Glomerular visceral epithelial cell (primary cell): ENCODE results near the gene IL34.
"Not testable (repeated sequence)": the region's sequence is repeated elsewhere in the genome, so short reads cannot be mapped to it uniquely, and the experiment has no call there.

Experiments
- DNase-seq: peaks from one replicate; pipeline ENCODE4 v3.0.0-alpha.2; 2016; ENCODE audit errors: extremely low spot score

The IL34 gene

GRCh38 chr16:70646260-70647241 lies at the start of gene IL34:
TSS of gene IL34 (plus strand) at chr16:70646559. CDS start at chr16:70646948, 389 bp downstream.
- no peak for DNase-seq

- no peak for DNase-seq
Observed at GRCh38 chr16:70597135-70597835, 49.1 kb upstream of the IL34 start.

- DNase-seq, result no peak
Observed at GRCh38 chr16:70598937-70599503, 47.3 kb upstream of the IL34 start.

- DNase-seq, result no peak
Observed at GRCh38 chr16:70600730-70601129, 45.6 kb upstream of the IL34 start.

GRCh38 chr16:70601576-70602575 lies 44.5 kb upstream of the IL34 start:
- no peak for DNase-seq

GRCh38 chr16:70602831-70603230 lies 43.5 kb upstream of the IL34 start:
- no peak for DNase-seq

- DNase-seq, result no peak
Observed at GRCh38 chr16:70604407-70605282, 41.7 kb upstream of the IL34 start.

- DNase-seq, result no peak
Observed at GRCh38 chr16:70605283-70605657, 41.1 kb upstream of the IL34 start.

GRCh38 chr16:70608521-70608920 lies 37.8 kb upstream of the IL34 start:
- DNase-seq, result no peak

GRCh38 chr16:70610273-70611223 lies 35.8 kb upstream of the IL34 start:
- no peak for DNase-seq

GRCh38 chr16:70611224-70611598 lies 35.1 kb upstream of the IL34 start:
- DNase-seq, result no peak

GRCh38 chr16:70611785-70612303 lies 34.5 kb upstream of the IL34 start:
- no peak for DNase-seq

GRCh38 chr16:70612931-70613330 lies 33.4 kb upstream of the IL34 start:
- DNase-seq, result no peak

GRCh38 chr16:70614208-70614951 lies 32.0 kb upstream of the IL34 start:
- no peak for DNase-seq

GRCh38 chr16:70615945-70616344 lies 30.4 kb upstream of the IL34 start:
- no peak for DNase-seq

GRCh38 chr16:70621864-70622263 lies 24.5 kb upstream of the IL34 start:
- not testable (repeated sequence) for DNase-seq

GRCh38 chr16:70627696-70628095 lies 18.7 kb upstream of the IL34 start:
- DNase-seq, result no peak
